ENCODE data around the gene SHTN1.

DNA sequence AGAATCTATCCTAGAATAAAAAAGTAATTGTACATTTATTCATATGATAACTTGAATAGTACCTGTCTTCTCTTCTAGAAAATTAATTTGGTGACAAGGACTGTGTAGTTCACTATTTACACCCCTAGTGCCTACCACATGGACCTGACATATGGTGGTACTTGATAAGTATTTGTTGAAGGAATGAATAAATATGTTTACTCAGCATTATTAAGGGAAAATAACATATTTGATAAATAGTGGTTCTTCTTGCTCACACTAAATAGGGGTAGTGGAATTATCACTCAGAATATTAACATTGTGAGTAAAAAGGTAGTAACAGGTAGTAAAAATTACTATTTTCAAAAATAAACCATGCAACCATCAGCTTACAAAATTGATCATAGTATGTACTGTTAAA, 2.8 kb downstream of the SHTN1 start:
- TF ChIP-seq RAD21 (IDR thresholded peaks at IDR 0.05; ENCODE audit: low read depth), result no peak
- no peak for TF ChIP-seq EGR1 (IDR thresholded peaks at IDR 0.05)
- no peak for TF ChIP-seq NFIC (IDR thresholded peaks at IDR 0.05)
- no peak for TF ChIP-seq EP300 (IDR thresholded peaks at IDR 0.05; ENCODE audit: borderline replicate concordance)
- TF ChIP-seq CEBPB (IDR thresholded peaks at IDR 0.05), result no peak
- no peak for TF ChIP-seq TCF12 (IDR thresholded peaks at IDR 0.05; ENCODE audit: low read depth)
- no peak for TF ChIP-seq YY1 (IDR thresholded peaks at IDR 0.05; ENCODE audit: low read depth)
- TF ChIP-seq, protein P1, sequence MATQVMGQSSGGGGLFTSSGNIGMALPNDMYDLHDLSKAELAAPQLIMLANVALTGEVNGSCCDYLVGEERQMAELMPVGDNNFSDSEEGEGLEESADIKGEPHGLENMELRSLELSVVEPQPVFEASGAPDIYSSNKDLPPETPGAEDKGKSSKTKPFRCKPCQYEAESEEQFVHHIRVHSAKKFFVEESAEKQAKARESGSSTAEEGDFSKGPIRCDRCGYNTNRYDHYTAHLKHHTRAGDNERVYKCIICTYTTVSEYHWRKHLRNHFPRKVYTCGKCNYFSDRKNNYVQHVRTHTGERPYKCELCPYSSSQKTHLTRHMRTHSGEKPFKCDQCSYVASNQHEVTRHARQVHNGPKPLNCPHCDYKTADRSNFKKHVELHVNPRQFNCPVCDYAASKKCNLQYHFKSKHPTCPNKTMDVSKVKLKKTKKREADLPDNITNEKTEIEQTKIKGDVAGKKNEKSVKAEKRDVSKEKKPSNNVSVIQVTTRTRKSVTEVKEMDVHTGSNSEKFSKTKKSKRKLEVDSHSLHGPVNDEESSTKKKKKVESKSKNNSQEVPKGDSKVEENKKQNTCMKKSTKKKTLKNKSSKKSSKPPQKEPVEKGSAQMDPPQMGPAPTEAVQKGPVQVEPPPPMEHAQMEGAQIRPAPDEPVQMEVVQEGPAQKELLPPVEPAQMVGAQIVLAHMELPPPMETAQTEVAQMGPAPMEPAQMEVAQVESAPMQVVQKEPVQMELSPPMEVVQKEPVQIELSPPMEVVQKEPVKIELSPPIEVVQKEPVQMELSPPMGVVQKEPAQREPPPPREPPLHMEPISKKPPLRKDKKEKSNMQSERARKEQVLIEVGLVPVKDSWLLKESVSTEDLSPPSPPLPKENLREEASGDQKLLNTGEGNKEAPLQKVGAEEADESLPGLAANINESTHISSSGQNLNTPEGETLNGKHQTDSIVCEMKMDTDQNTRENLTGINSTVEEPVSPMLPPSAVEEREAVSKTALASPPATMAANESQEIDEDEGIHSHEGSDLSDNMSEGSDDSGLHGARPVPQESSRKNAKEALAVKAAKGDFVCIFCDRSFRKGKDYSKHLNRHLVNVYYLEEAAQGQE (IDR thresholded peaks at IDR 0.05; ENCODE audit: low read depth), result no peak
- TF ChIP-seq, protein P2, sequence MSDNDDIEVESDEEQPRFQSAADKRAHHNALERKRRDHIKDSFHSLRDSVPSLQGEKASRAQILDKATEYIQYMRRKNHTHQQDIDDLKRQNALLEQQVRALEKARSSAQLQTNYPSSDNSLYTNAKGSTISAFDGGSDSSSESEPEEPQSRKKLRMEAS (IDR thresholded peaks at IDR 0.05), result no peak
- TF ChIP-seq TAF1 (IDR thresholded peaks at IDR 0.05; ENCODE audit: low read depth), result no peak
- TF ChIP-seq FOXM1 (IDR thresholded peaks at IDR 0.05; ENCODE audit: borderline replicate concordance, low read depth), result no peak
- TF ChIP-seq CREB1 (IDR thresholded peaks at IDR 0.05; ENCODE audit: low read depth), result no peak
- no peak for TF ChIP-seq TEAD4 (IDR thresholded peaks at IDR 0.05)
- TF ChIP-seq, protein P3, sequence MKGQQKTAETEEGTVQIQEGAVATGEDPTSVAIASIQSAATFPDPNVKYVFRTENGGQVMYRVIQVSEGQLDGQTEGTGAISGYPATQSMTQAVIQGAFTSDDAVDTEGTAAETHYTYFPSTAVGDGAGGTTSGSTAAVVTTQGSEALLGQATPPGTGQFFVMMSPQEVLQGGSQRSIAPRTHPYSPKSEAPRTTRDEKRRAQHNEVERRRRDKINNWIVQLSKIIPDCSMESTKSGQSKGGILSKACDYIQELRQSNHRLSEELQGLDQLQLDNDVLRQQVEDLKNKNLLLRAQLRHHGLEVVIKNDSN (IDR thresholded peaks at IDR 0.05), result no peak
